Skeletal muscle cell (primary cell): ENCODE measurements around the gene PCID2.
"Not testable (repeated sequence)": the region's sequence is repeated elsewhere in the genome, so short reads cannot be mapped to it uniquely, and the experiment has no call there.

Source experiments
- DNase-seq: peaks from one replicate; pipeline ENCODE4 v3.0.0-alpha.2; 2010; ENCODE audit warnings: low read depth
- H3K4me3 ChIP-seq: 2 replicates; pipeline ENCODE4 v1.5.1; 2011; ENCODE audit warnings: low read depth, mild to moderate bottlenecking, control low read depth, low read length, moderate library complexity

The PCID2 gene

DNA sequence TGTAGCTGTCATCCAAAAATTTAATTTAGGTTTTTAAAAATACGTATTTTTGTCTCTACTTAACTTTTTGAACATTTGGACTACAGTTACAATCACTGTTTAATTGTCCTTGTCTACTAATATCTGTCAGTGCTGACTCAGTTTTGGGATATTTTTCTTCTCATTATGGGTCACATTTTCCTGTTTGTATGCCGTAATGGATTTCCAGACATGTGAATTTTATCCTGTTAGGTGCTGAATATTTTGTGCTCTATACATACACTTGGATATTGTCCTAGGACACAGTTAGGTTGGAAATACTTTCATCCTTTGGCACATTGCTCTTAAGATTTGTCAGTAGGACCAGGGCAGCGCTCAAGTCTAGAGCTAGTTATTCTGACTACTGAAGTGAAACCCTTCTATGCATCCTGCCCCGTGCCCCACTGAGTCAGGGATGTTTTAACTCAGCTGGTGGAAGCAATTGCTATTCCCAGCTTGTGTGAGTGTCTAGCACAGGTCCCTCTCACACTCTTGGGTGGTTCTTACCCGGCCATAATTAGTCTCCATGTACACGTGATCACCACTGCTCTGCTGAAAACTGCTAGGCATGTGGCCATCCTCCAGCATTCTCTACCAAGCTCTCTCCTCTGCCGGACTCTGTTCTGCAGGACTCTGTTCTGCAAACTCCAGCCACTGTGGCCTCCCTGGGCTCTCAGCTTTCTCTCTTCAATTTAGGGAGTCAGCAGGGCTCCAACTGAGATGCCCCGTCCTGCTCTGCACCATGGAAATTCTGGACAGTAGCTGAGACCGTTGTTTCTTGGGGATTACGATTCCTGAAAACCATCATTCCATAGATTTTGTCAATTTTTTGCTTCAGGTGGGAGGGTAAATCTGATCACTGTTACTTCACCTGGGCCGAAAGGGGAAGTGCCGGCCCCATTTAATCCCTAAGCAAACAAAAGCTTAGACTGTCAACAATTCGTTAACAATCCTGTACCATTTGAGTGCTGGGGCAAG lies 38.9 kb downstream of the PCID2 start:
- no peak for DNase-seq
- H3K4me3 ChIP-seq, result no peak overlapping the region

DNA sequence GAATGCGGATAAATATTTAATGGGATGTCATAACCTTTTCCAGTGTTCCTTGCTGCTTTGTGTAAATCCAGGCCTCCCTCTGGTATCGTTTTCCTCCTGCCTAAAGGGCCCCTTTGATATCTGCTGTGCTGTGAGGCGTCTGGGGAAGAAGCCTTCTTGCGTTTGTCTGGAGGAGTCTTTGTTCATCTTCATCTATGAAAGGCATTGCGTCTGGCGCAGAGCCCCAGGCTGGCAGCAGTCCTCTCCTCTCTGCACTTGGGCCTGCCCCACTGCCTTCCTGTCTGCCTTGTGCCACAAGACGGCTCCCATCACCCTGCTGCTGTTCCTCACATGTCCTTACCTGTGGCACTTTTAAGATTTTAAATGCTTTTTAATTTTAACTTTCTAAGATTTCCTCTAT lies 40.3 kb downstream of the PCID2 start:
- H3K4me3 ChIP-seq, result no peak overlapping the region
- no peak for DNase-seq

DNA sequence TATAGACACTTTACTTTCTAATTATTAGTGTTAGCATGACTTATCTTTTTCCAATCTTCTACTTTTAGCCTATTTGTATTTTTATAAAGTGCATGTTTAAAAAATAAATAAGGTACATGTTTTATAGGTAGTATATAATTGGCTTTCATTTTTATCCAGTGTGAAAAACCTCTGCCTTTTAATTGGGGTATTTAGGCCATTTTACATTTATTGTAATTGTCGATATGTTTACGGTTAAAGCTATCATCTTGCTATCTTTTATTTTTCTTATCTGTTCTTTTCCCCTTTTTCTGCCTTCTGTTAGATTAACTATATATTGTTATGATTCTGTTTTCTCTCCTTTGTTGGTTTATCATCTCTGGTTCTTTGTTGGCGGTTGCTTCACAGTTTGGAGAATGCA lies 40.9 kb downstream of the PCID2 start:
- no peak for DNase-seq
- no peak overlapping the region for H3K4me3 ChIP-seq

DNA sequence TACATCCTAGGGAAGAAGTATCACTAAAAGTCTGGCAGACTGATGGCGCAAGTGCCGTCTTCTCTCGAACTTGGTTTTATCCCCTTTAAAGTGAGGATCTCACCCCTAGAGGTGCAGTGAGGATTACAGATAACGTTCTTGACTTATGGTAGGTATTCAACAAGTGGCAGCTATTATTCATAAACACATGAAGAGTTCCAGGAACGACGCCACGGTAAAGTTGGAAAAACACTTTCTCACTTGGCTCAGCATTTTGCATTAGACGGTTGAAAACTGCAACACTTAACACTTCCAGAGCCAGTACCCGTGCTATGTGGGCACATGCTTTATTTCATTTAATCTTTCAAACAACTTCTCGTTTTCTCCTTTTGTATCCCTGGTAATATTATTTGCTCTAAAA lies 41.3 kb downstream of the PCID2 start:
- no peak overlapping the region for H3K4me3 ChIP-seq

DNA sequence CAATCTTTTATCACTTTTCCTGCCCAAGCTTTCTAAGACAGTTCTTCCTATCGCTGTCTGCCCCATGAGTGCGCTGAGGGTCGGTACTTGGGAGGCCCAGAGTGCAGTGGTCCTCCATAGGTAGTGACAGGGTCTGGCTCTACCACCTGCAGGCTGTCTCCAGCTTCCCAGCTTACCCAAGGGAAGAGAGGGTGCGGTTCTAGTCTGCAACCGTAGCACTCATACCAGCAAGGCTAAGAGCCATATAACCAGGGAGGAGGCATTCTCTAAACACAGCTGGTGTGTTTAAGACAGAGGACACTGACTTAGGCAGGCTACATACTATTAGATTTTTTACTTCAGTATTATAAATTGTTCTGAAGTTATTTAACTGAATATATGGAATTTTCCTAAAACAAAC lies 41.8 kb downstream of the PCID2 start:
- no peak overlapping the region for H3K4me3 ChIP-seq
- DNase-seq, result no peak

More for the DNA sequence above, 41.3 kb downstream of the PCID2 start:
- DNase-seq, result no peak

DNA sequence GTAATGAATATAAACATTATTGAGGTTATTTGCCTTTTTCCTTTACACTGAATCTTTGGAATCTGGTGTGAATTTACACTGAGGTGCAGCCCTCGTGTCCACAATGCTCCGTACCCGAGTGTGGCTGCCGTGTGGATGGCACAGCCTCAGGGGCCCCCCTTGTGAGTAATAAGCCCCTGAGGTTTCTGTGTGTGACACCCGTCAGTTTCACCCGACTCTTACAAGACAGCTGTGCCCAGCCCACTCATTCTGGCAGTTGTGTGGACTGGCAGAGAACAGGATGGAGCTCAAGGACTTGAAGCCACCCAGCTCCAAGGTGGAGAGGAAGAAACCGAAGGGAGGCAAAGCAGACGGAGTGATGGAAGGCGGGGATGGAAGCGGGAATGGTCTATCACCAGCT lies 42.2 kb downstream of the PCID2 start:
- H3K4me3 ChIP-seq, result no peak overlapping the region
- DNase-seq, result no peak

DNA sequence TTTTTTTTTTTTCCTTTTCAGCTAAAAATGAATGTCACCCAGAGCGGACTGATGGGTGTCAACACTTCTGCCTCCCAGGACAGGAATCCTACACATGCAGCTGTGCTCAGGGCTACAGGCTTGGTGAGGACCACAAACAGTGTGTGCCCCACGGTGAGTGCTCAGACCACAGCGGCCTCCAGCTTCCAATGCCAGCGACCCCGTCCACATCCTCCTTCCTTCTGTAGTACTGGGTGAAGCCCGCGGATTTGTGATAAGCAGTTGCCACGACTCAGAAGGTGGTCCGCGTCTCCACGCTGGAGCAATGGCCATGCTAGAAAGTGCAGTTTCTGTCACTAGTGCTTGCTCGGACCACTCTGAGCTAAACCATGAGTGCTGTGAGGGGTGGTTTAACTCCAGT lies 44.0 kb downstream of the PCID2 start:
- DNase-seq, result no peak
- H3K4me3 ChIP-seq, result no peak overlapping the region

DNA sequence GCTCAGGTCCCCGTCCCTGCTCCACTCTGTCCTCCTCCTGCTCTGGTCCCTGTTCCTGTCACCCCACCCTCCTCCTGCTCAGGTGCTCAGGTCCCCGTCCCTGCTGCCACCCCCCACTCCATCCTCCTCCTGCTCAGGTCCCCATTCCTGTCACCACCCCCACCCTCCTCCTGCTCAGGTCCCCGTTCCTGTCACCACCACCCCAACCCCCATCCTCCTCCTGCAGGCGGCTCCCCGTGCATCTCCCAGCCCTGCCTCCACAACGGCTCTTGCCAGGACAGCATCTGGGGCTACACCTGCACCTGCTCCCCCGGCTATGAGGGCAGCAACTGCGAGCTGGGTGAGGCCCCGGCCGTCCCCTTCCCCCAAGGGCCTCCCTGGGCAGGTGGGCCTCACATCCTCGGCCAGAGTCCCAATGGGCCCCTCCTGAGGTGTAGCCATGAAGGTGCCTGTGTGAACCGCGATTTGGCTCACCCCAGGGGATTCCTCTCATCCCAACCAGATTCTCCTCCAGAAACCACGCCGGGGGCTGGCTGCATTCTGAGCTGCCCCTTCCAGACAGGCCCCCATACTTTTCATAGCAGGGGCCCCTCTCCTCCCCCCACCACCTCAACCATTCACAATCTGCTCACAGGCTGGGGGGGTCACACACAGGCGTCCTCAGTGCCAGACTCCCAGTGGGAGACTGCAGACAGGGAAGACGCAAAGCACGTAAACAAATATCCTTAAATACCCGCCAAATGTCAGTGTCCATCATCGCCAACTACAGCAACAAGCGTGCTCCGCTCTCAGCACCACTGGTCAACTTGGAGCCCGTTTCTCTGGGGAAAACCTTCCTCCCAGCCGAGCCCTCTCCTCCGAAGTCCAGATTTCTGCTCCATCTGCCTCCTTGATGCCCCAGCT lies 45.4 kb downstream of the PCID2 start:
- DNase-seq, result no peak
- H3K4me3 ChIP-seq, result no peak overlapping the region

DNA sequence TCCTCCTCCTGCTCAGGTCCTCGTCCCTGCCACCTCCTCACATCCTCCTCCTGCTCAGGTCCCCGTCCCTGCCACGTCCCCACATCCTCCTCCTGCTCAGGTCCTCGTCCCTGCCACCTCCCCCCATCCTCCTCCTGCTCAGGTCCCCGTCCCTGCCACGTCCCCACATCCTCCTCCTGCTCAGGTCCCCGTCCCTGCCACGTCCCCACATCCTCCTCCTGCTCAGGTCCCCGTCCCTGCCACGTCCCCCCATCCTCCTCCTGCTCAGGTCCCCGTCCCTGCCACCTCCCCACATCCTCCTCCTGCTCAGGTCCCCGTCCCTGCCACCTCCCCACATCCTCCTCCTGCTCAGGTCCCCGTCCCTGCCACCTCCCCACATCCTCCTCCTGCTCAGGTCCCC lies 46.5 kb downstream of the PCID2 start:
- DNase-seq, result not testable (repeated sequence)

DNA sequence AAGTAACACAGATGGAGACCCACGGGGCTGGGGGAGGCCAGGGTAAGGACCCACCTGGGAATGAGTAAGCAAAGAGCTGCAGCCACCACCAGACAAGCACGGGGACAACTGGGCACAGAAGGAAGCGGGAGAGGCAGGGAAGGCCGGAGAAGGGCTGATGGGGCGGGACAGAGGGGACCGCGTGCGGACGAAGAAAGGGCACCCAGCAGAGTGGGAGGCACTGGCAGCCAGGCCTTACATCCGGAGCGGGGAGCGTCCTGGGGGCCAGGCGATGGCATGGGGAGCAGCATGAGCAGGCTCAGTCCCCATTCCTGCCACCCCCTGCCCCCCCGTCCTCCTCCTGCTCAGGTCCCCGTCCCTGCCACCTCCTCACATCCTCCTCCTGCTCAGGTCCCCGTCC lies 47.0 kb downstream of the PCID2 start:
- no peak overlapping the region for H3K4me3 ChIP-seq
- DNase-seq, result no peak

More for the DNA sequence above, 46.5 kb downstream of the PCID2 start:
- H3K4me3 ChIP-seq, result not testable (repeated sequence)

DNA sequence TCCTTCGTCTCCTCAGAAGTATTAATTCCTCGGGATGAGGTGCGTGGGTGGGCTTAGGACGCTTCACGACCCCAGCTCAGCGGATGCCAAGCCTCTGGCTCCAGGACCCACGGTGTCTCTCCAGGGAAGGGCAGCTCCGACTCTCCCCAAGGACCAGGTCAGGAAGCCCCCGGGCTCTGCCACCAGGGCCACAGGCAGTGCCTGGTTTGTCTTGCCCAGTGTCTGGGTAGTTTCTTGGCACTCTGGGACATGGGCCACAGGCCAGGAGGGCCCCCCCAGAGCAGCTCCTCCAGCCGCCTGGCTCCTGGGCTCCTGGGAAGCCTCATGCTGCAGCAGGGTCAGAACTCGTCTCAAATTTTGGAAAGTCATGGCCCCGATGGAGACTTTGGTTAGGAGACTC lies 47.5 kb downstream of the PCID2 start:
- DNase-seq, result no peak
- H3K4me3 ChIP-seq, result no peak overlapping the region

DNA sequence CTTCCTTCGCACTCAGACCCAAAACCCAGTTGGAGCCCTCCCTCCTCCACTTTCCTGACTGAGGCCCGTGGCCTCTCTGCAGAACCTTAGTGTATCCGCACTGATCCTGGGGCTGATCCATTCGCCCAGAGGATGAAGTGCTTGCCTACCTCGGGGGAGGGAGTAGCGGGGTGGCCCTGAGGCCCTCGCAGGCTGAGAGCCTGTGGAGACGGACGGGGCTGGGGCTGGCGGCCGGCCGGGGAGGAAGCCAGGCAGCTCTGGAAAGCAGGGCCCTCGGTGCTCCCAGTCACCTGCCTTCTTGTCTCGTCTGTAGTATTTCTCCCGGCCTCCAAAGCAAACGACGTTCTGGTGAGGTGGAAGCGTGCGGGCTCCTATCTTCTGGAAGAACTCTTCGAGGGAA lies 48.8 kb downstream of the PCID2 start:
- DNase-seq, result no peak

DNA sequence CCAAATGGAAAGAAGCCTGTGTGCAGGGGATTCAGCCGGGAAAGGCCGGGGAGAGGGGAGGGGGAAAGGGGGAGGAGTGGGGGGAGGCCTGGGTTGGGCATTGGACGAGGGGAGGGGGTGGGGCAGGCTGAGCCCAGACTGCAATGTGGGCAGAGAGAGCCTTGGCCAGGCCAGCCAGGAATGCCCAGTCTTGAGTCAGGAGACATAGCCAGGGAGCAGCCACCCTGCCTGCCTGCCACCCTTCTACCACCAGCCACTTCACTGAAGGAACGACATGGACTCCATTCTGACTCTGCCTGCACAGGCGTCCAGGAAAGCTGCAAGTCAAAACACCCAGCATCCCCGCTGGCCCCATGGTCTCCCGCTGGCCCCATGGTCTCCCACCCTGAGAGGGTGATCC lies 49.5 kb downstream of the PCID2 start:
- no peak overlapping the region for H3K4me3 ChIP-seq

More for the DNA sequence above, 48.8 kb downstream of the PCID2 start:
- no peak overlapping the region for H3K4me3 ChIP-seq

DNA sequence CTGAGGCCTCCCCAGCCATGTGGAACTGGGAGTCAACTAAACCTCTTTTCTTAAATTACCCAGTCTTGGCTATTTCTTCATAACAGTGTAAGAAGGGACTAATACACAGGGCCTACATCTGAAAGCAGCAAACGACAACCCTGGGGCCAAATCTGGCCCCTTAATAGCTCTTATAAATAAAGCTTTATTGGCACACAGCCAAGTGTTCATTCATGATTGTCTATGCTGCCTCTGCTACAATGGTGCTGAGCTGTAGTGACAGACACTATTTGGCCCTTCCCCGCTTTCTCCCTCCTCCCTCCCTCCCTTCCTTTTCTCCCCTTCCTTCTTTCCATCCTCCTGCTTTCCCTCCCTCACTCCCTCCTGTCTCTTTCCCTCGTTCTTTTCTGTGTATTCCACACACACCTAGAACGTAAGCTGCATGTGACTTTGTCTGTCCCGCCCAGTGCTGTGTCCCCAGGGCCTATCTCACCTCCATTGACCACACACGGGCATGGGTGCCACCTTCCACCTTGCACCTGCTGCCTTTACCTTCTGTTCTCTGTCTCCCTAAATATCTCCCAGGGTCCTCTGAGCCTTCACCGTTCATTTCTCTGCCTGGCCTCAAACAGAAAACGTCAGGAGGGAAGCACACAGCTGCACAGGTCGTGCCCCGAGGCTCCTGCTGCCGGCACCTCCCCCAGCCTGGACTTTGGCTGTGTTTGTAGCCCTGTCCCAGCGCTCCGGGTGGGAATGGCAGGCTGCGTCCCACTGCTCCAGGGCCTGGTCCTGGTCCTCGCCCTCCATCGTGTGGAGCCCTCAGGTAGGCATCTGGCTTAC lies 50.3 kb downstream of the PCID2 start, which contains the start of gene PROZ:
Gene PROZ (plus strand): TSS at position 720 of the 819 bp plus-strand sequence. CDS start 13 bp downstream, at position 733.
- DNase-seq, result no peak
- H3K4me3 ChIP-seq, result no peak within 1 kb of the TSS

More for the DNA sequence above, 49.5 kb downstream of the PCID2 start:
- DNase-seq, result no peak

DNA sequence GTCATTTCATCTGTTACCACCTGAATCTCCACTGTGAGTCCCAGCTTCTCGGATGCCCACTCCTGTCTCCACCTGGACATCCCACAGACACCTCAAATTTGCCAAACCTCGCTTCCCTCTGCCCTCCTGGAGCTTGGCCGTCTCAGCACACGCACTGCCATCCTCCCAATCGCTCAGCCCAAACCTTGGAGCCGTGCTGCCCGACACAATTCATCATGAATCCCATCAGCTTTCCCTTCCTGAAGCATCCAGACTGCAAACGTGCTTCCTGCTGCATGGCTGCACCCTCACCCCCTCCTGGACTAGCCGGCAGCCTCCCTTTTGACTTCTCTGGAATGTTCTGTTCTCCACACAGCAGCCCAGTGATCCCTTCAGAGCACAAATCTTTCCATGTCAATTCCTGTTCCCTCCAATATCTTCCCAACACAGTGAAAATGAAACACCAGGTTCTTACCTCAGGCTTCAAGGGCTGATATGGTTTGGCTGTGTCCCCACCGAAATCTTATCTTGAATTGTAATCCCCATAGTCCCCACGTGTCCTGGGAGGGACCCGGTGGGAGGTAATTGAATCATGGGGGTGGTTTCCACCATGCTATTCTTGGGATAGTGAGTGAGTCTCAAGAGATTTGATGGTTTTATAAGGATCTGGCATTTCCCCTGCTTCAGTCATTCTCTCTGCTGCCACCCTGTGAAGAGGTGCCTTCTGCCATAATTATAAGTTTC lies 51.1 kb downstream of the PCID2 start:
- H3K4me3 ChIP-seq, result no peak overlapping the region
- no peak for DNase-seq

DNA sequence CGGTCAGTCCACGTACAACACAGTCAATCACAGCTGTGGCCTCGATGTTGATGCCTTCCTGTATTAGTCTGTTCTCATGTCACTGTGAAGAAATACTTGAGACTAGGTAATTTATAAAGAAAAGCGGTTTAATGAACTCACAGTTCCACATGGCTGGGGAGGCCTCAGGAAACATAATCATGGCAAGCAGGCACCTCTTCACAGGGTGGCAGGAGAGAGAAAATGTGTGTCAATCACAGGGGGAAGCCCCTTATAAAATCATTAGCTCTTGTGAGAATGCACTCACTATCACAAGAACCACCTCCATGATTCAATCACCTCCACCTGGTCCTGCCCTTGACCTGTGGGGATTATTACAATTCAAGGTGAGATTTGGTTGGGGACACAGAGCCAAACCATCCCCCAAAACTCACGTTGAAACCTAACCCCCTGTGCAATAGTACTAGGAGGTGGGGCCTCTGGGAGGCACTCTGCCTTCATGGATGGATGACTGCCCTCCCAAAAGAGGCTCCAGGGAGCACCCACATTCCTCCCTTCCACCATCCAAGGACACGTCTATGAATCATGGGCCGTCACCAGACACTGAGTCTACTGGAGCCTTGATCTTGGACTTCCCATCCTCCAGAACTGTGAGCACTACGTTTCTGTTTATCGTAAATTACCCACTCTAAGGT lies 52.4 kb downstream of the PCID2 start:
- no peak overlapping the region for H3K4me3 ChIP-seq
- DNase-seq, result no peak

DNA sequence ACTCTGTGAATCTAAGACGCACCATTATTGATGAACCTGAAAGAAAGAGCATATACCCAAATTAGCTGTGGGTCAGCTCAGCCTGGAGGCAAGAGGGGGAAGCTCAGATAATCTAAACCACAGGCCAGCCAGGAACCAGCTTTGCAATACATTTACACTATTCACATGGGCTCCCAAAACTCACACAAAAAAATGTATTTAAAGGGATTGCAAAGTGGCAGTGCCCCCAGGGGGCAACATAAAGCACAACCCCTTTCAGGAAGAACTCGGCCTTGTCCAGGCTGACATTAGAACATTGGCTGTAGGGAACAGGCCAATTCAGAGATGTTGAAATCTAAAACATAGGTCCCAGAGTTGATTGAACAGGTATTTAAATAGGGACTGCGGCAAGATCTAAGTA lies 53.3 kb downstream of the PCID2 start:
- no peak for DNase-seq
- no peak overlapping the region for H3K4me3 ChIP-seq
